GM18858 (cell line): ENCODE results near the gene PBLD.
A peak's percentile ranks its signal among the peaks of the same experiment; 100 is the strongest.
"Not testable (repeated sequence)": the region's sequence is repeated elsewhere in the genome, so short reads cannot be mapped to it uniquely, and the experiment has no call there.

ENCODE experiments used
- ATAC-seq: cut with Tn5 transposase; IDR thresholded peaks from one replicate; pipeline ENCODE4 v1.9.1; 2021; ENCODE audit not compliant: unreplicated experiment

Gene PBLD

DNA sequence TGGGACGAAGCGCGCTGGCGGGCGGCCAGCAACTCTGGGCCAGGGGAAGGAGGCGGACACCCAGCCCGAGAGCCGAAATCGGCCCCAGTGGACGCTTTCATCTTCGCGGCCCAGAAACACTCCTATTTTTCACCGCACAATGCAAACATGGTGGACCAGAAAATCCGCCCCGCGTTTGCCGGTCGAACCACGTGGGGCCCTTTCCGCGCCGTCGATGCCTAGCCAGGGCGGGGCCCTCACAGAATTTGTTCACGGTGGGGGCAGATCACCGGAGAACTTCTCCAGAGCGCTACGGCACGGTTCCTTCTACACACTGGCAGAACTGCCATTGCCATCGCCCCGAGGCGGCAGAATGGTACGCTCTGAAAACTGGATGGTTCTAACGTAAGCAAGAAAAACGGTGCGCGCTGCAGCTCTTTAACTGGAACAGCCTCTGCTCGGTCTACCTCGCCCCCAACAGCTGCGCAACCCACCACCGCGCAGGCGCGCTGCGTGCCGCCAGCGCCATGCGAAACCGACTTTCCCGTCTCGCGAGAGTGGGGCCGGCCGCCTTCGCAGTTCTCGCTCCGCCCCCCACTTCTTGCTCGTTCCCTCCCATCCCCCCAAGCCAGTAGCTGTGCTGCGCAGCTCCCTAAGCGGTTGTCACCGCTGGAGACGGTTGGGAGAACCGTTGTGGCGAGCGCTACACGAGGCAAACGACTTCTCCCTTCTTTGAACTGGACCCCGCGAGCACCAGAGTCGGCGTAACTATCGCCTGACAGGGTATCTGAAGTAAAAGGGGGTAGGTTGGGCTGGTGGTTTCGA, 1.1 kb downstream of the PBLD start, which contains the start of gene HNRNPH3:
Gene HNRNPH3, plus strand, starts transcription at position 610 of the 804 bp plus-strand sequence. CDS start 5,158 bp downstream, outside the sequence.
- ATAC-seq, result peak; percentile 71

- no peak for ATAC-seq
Observed at GRCh38 chr10:68330852-68331454, 1.8 kb downstream of the PBLD start.

GRCh38 chr10:68329506-68329861, 3.2 kb downstream of the PBLD start:
- no peak for ATAC-seq

DNA sequence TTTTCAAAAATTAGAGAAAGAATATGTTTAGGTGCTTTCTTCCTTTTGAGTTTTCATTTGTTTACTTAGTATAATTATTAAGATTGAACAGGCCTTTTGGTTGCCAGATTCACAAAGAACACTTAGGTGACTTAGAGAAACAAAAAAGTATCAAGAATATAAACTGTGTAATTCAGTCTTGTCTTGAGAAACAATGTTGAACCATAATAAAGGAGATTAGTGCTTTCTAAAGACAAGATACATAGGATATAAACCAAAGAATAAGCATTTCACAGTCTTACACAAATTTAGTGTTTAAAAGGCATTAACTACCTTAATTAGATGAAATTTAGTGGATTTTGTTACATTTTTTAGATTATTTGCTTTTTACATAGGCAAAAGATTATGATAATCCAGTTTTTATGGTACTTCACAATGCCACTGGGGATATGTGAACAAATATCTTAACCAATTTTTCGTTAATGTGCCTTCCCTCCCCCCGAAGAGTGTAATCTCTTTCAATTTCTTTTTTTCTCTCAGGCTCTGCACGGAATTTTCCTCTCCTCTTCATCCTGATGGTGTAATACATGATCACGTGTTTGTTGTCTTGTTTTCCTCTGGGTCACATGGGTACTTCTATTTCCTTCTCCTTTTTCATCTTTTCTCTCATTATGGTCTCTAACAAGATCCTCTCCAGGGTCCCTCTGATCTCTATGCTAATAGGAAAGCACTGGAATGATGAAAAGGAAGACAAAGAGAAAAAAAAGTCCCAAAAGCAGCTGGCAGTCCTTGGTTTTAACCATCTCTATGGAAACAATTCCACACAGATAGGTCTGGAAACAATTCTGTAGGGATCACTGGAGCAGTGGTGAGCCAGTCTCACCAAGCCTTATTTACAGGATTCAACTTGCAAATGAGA, 4.6 kb downstream of the PBLD start:
- ATAC-seq, result no peak

GRCh38 chr10:68324396-68324795, 8.3 kb downstream of the PBLD start:
- ATAC-seq, result not testable (repeated sequence)

GRCh38 chr10:68318331-68319059, 14.2 kb downstream of the PBLD start:
- no peak for ATAC-seq

DNA sequence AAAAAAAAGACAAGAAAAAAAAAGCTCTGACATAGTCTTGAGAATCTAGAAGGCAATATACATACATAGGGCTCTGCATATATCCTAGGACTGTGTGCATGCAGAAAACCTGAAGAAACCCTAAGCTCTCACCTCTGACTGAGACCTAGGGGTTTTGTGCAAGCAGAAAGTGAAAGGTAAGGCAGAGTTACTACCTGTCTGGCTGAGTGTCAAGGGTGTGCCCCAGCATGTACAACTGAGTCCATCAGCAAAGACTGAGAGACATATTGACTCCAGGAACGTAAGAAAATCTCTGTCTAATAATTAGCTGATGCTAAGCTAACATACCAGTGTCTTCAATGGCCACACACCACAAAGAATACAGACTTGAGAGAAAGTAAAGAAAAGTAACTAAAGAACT, 17.1 kb downstream of the PBLD start:
- no peak for ATAC-seq

GRCh38 chr10:68314930-68315329, 17.8 kb downstream of the PBLD start:
- not testable (repeated sequence) for ATAC-seq

DNA sequence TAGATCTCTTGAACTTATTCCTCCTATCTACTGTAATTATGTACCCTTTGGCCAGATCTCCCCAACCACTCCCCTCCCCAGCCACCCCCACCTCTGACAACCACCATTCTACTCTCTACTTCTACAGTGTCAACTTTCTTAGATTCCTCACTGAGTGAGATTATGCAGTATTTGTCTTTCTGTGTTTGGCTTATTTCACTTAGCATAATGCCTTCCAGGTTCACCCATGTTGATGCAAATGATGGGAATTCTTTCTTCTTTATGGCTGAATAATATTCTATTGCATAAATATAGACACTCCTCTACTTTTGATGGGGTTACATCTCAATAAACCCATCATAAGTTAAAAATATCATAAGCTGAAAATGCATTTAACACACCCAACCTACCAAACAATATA, 22.2 kb downstream of the PBLD start:
- no peak for ATAC-seq

- no peak for ATAC-seq
Observed at GRCh38 chr10:68305854-68306253, 26.9 kb downstream of the PBLD start.

DNA sequence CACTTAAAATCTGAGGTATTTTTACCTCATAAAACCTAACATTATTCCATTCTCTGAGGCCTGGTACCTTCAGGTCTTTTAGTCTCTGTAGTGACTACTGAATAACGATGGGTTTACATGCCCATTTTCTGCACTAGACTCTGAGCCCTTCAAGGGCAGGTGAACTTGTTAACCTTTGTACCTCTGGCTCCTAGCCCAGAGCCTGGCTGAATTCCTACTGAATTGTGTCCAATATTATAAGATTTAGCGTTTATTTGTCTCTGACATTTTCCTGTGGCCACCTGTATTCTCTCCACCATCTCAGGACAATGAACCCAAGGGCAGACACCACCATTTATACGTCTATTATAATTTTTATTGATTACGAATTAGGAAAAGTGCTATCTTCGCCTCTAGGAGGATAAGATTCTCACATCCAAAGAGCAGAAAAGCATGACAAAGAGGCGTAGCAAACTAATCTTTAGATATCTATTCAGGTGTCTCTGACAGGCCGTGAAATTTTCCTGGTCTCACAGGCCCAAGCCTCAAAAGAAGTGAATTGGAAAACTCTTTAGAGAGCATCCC, 28.8 kb downstream of the PBLD start:
- no peak for ATAC-seq

GRCh38 chr10:68302871-68303270, 29.9 kb downstream of the PBLD start:
- ATAC-seq, result no peak

DNA sequence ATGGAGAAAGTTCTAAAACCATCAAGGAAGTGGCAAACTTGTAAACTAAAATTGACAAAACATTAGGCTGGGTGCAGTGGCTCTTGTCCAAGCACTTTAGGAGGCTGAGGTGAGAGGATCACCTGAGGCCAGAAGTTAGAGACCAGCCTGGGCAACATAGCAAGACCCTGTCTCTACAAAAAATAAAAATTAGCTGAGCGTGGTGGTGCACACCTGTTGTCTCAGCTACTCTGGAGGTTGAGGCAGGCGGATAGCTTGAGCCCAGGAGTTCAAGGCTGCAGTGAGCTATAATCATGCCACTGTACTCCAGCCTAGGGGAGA, 30.3 kb downstream of the PBLD start:
- ATAC-seq, result no peak

DNA sequence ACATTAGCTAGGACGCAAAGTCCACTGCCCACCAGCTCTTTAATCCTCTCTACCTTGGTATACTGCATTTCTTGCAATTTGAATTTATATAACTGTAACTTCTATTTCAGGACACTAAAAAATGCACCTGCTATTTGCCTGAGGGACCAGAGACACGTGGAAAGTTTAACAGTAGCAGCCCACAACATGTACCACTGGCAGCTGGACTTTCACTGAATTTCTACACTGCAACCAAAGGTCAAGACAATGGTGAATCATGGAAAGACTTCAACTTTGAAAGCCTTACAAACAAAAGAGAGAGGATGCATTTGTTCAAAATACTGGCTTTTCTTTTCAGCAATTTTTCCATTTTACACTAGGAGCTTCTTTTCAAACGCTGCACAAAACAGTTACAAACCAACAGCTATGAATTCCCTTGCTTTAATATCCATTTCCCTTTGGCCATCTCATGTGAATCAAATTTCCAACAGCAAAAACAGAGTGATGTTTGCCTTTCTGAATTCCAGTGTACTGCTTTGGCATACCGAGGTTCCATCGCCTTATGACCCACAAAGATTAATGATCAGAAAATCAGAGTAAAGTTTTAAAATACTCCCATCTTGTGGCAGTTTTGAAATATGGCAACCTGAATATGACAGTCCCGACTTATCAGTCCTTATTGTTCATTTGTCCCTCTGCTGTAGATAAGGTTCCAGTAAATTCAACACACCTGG, 30.8 kb downstream of the PBLD start:
- ATAC-seq, result peak; percentile 51

DNA sequence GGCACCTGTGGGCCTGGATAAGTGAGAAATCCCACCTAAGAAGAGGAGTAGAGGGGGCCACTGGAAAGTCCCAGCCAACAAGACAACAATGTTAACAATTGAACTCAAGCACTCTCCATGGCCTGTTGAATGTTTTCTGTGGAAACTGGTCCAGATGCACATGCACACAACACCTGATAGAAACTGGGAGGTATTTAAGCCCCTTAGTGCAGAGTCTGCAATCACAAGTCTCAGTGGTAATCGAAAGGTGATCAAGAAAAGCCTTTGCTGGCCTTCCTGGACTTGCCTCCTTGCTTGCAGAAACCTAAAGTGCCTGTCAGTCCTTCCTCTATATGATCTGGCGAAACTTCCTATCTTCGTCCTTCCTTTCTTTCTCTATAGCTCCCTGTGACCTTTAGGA, 31.4 kb downstream of the PBLD start:
- ATAC-seq, result no peak

DNA sequence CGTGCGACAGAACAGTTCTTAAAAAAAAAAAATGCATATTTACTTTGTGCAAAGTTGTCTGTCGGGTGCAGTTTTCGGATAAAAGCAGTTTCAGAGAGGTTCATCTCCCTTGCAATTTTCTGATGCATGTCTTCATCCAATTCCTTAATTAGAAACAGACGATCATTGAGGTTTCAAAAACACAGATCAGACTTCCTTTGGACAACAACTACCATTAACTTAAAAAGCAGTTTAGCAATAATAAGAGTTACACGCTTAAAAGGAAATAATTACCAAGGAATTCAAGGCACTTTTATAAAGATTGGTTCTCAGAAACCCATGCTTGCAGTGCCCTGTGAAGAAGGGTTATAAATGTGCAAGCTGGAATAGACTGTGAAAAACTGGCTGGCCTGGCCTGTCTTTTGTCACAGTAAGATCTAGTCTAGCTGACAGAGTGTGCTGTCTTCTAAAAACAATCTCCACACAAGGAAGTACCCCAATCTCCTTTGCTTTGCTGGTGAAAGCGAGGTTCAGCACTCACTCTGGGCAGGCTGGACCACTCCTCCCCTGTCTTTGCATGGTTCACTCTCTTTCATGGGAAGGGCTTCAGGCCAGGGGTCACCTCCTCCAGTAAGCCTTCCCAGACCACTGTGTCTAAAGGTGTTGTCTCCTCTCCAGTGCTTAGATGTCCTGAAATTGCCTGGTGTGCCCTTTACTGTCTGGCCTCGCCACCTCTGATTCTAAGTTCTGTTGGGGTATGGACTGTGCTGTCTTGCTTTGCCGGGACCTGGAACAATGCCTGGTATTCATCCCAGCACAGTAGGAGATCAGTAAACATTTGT, 35.7 kb downstream of the PBLD start:
- ATAC-seq, result no peak

GRCh38 chr10:68290736-68291135, 42.0 kb downstream of the PBLD start:
- ATAC-seq, result no peak

DNA sequence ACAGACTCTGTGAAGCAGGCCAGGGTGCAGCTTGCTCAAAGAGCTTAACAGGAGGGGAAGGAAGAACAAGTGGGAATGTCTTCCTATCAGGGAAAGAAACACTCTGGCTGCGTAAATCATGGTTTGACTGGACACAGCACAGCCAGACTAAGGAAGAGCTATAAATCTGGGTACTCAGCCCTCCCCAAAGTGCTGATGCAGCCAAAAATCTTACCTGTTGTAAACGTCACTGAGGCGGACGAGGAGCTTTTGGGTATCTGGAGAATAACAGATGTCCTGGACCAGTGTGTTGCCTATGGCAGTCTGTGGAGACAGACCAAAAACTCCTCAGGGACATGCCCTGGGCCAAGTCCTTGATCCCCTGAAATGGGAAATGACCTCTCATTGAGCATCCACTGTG, 44.0 kb downstream of the PBLD start:
- ATAC-seq, result no peak
